NCI-H524 treated with DMSO at 0.1 percent for 48 hours (cell line): Measurements from ENCODE around the gene KIAA0232.
"Not testable (repeated sequence)": the region's sequence is repeated elsewhere in the genome, so short reads cannot be mapped to it uniquely, and the experiment has no call there.

ENCODE experiments used
- DNase-seq: peaks from one replicate; lab custom pipeline; 2025; lab: John Stamatoyannopoulos, UW

Gene KIAA0232

DNA sequence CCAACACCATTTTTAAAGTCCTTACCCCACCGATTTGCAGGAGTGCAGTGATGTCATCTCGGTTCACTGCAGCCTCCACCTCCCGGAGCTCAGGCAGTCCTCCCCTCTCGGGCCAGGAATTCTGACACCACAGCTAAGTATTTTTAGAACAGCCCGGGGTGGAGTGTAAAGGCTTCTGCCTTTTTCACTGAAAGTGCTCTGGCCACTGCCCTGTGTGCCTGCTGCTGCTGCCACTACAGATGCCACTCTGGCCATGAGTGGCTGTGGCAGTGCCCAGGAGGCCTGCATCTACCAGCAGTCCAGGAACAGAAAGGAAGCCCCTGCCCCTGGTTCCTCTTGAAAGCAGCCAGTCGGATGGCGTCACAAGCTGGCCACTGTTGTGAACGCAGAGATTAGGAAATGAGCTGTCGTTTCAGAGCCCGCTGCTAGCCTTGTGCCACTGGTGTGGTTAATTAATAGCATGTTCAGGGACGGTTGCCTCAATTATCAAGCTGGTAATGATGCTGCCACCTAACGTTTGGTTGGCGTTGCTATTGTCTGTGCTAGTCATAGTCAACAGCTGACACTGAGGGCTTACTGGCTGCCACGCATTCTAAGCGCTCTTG lies 103.5 kb downstream of the KIAA0232 start:
- DNase-seq = peak; percentile 65

DNA sequence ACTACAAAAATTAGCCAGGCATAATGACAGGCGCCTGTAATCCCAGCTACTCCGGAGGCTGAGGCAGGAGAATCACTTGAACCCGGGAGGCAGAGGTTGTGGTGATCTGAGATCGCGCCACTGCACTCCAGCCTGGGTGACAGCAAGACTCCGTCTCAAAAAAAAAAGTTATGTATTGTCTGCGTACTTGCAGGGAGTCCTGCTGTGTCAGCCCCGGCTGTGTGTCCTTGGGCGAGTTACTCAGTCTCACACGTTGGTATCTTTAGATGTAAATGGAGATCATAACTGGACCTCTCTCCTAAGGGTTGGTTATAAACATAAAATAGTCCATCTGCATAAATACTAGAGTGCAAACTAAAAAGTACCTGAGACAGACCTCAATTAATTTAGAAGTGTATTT lies 104.4 kb downstream of the KIAA0232 start:
- DNase-seq = no peak

DNA sequence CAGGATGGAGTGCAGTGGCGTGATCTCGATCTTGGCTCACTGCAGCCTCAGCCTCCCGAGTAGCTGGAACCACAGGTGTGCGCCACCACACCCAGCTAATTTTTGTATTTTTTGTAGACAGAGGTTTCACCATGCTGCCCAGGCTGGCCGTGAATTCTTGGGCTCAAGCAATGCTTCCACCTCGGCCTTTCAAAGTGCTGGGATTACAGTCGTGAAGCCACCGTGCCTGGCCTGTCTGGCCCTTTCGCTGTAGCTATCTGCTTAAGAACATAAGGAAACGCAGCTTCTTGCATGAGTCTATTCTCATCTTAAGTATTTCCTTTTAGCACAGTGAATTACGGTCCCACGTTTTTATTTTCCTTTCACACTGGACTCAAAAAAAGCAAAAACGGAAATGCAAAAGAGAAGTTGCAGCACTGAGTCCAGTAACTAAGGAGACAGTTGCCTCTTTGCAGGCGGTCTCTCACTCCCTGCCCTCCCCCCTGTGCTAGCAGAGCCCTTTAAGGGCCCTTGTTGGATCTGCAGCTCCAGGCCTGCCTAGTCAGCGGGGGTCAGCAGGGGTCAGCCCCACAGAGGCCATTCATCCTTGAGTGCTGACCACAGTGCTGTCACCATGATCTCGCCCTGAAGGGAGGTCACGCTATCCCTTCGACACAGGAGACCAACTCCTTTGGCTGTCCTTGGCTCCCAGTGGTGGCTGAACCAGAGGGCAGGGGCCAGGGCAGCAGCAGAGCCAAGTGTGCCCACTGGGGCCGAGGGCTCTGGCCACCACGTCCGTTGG lies 105.3 kb downstream of the KIAA0232 start:
- DNase-seq = no peak

DNA sequence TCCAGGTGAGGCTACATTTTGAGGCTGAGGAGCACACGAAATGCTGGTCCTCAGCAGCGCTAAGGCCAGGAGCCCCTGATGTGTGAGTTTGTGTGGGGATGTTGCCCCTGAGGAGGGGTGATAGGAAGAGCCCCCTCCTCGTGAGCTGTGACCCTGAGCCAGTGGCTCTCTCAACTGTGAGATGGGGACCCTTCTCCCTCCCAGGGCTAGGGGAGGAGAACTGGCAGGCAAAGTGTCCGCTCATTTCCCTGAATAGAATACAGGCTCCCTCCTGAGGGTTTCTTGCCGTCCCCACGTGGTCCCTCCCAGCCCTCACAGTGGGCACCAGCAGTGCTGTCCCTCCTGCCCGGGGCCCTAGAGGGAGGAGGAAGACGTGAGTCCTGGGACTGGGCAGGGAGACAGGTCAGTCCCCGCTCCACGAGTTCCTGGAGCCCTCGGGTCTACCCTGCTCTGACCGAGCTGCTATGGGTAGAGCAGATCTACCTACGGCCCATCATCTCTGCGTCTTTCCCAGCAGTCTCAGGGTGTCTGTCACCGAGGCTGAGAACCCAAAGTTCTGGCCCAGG lies 106.1 kb downstream of the KIAA0232 start:
- DNase-seq = no peak

DNA sequence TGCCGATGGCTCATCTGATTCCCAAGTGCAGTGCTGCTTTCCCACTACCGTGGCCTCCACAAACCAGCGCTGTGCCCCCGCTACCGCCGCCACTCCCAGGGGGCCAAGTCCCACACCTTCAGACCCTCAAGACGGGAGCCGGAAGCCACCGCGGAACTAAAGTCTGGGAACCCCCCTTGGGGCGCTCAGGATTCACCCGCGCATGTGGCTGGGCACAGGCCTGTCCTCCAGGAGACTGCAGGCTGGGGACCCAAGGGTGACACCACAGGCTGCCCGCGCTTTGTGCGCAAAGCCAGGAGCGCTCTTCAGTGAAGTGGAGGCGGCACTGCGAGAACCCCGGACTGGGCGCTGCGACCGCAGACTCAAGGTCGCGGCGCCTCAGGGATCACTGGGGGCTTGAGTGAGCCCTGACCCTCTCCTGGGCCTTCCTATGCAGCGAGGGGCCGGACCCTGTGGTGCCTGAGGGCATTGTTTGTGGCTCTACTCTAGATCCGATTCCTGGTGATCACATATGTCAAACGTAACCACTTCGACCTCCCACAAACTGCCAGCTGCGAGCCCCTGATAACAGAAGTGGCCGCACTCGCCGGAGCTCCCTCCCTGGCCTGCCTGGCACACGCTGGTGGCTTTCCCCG lies 106.7 kb downstream of the KIAA0232 start:
- no peak for DNase-seq

DNA sequence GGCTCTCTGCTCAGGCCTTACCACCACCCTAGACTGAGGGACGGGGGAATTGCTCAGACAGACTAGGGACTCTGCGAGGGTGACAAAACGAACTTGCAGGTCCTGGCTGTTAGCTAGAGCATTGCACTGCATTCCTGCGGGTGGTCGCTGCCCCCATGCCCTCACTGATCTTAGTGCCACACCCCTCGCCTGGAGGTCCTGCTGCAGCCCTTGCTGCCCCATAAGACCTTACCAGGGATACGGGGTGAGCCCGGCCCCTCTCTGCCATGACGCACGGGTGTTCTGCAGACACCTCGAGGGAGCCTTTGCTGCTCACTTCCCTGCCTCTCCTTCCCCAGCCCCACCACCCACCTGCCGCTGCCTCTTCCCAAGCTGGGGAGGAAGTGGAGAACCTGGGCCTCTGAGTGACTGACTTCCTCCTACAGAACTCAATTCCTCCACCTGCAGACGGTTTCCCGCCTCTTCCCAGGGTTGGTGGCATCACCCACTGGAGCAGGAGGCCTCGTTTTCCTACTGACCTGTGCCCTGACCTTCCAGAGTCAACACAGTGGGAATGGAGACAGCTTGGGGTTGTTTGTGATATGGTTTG lies 107.3 kb downstream of the KIAA0232 start:
- no peak for DNase-seq

DNA sequence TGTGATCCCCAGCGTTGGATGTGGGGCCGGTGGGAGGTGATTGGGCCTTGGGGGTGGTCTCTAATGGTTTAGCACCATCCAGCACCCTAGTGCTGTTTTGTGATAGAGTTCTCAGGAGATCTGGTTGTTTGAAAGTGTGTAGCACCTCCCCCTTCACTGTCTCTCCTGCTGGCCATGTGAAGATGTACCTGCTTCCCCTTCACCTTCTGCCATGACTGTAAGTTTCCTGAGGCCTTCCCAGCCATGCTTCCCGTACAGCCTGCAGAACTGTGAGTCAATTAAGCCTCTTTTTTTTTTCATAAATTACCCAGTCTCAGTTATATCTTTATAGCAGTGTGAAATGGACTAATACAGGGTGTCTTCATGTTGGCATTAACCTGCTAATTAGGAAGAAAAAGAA lies 107.8 kb downstream of the KIAA0232 start:
- no peak for DNase-seq

DNA sequence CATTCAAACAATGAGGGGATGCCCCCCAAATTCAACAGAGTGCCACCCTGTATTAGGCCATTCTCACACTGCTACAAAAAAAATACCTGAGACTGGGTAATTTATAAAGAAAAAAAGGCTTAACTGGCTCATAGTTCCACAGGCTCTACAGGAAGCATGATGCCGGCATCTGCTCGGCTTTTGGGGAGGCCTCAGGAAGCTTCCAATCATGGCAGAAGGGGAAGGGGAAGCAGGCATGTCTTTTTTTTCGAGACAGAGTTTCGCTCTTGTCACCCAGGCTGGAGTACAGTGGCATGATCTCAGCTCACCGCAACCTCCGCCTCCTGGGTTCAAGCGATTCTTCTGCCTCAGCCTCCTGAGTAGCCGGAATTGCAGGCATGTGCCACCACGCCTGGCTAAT lies 108.4 kb downstream of the KIAA0232 start:
- not testable (repeated sequence) for DNase-seq

DNA sequence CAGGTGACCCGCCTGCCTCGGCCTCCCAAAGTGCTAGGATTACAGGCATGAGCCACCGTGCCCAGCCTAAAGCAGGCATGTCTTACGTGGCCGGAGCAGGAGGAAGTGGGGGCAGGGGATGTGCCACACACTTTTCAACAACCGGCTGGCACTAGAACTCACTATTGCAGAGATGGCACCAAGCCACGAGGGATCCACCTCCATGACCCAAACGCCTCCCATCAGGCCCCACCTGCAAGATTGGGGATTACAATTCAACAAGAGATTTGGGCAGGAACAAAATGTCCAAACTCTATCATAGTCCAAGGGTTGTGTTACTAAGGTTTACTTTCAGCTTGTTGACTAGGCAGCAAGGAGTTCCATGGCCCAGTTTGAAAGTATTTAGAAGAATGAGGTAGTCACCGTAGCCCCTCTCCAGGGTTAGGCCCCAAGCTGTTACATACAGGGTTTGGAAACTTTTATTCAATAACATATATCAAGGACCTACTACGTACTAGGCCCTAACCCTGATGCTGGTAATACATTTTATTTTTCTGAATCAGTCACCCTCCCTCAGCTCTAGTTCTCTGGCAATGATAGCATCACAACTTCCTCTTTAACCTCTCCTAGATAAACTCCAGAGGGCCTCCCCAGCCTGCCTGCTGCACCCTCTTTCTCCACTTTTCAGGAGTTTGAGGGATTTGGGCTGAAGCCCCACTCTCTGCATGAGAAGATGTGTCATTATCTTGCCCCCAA lies 109.1 kb downstream of the KIAA0232 start:
- no peak for DNase-seq

DNA sequence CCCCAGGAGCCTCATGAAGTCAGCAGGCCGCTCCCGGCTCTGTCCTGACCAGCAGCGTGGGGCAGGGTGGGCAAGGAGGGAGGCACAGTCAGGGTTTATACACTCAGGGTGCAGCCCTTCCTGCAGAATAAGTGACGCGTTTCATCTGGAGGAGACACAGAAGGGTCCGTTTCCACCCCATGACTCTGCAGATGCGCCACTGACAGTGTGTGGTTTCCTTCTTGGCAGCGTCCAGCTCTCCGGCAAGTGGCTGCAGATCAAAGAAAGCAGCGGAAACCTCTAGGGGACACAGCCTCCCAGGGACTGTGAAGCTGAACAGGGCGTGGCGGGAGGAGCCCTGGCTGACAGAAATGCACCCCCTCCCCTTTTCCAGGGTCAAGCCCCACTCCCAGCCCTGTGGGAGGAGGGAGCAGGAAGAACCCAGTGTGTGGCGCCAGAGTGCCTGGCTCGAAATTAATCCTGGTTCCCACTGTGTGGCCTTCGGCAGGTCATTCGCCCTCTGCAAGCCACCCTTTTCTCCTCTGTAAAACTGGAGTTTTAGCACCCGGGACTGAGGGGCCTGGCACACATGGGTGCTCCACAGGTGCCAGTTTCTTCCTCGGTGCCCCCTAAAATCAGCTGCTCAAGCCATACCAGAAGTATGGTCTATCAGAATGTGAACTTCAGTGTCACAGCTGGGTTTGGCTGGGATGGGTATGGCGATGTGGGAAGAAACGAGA lies 109.8 kb downstream of the KIAA0232 start:
- no peak for DNase-seq

DNA sequence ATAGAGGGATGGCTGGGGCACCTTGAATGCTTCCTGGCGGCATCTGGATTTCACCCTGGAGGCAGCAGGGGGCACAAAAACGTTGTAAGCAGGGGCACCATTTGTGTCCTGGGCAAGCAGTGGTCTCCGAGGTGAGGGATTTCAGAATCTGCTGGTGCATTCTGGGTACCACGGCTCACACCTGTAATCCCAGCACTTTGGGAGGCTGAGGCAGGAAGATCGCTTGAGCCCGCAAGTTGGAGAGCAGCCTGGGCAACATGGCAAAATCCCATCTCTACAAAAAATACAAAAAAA lies 110.3 kb downstream of the KIAA0232 start:
- no peak for DNase-seq

DNA sequence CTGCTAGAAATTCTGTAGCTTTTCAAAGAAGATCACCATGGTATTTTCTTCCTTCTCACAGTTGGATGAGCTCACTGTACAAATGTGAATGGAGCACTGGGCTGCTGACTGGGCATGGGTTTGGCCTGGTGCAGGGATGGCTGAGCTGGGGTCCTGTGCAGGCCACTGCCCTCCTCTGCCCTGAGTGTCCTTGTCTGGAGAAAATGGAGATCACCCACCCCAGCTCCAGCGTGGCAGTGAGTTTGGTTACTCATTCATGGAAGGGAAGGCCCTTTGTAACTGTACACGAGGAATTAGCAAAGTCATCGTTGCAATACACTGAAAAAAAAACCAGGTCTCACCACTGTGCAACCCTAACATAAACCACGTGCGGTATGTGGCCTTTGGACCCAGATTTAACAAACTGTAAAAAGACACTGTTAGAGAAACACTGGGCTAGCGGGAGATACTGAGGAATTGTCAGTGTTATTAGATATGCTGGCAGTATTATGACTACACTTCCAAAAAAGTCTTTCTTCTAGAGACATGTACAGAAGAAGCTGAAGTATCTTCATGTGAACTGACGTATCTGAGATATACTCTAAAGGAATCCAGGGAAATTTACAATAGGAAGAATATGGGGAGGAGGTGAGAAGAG lies 111.0 kb downstream of the KIAA0232 start:
- DNase-seq = no peak

DNA sequence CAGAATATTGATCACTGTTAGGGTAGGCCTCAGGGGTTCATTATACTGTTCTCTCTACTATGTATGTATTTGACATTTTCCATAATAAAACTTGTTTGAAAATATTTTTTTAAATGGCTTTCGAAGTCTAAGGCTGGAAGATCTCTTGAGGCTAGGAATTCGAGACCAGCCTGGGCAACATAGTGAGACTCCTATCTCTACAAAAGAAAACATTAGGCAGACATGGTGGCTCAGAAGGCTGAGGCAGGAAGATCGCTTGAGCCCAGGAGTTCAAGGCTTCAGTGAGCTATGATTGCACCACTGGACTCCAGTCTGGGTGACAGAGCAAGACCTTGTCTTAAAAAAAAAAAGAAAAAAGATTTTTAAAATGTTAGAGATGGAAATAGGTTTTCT lies 111.6 kb downstream of the KIAA0232 start:
- no peak for DNase-seq

DNA sequence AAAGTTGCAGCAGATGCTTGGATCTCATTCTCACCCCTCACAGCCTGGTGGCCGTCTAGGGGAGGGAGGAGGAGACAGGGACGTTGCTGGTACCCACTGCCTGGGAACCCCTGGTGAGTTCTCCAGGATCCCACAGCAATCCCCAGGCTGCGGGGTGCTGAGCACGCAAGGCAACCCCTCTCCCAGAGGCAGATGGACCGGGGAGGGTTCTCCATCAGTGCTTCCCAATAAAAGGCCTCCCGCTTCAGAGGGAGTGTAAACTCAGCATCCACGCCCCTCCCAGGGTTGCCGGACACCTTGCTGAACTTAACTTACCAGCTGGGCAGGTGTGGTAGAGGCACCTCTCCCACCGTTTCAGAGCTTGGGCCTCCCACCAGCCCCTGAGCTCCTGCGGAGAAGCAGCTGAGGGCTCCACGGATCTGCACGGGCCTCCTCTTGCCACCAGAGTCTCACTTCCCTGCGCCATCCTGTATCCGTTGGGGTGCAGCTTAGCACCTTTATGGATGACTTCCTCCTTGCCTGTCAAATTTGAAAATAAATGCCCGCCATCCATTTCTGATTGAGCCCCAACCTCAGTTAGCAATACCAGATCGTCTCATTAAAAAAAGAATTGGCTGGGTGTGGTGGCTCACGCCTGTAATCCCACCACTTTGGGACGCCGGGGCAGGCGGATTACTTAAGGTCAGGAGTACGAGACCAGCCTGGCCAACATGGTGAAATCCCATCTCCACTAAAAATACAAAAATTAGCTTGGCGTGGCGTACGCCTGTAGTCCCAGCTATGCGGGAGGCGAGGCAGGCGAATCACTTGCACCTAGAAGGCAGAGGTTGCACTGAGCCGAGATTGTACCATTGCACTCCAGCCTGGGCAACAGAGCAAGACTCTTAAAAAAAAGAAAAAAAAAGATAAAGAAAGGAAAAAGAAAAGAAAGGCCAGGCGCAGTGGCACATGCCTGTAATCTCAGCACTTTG lies 112.3 kb downstream of the KIAA0232 start:
- DNase-seq = no peak

DNA sequence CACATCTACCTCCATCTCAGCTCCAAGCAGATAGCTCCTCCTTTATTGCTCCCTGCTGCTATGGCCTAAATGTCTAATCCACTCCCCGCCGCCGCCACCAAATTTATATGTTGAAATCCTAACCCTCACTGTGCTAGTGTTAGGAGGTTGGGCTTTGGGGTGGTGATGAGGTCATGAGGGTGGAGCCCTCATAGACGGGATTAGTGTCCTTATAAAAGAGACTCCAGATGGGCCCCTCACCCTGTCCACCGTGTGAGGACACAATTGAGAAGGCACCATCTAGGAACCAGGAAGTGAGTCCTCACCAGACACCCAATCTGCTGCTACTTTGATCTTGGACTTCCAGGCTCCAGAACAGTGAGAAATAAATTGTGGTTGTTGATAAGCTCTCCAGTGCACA lies 113.5 kb downstream of the KIAA0232 start:
- DNase-seq = no peak

DNA sequence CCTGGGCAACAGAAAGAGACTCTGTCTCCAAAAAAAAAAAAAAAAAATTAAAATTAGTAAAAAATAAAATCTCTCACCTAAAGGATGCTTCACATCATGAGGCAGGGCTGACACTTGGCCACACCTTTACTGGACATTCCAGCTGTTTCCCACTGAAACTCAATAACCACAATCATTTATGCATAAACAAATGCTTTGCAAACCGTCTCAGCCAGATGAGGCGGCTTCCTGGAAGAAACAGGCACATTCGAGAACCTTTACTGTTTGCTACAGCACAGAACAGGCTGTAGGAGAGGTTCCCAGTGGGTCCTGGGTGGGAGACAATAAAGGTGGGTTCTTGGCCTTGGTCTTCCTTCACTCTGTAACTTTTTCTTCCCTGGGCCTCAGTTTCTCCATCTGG lies 116.2 kb downstream of the KIAA0232 start:
- DNase-seq = no peak

DNA sequence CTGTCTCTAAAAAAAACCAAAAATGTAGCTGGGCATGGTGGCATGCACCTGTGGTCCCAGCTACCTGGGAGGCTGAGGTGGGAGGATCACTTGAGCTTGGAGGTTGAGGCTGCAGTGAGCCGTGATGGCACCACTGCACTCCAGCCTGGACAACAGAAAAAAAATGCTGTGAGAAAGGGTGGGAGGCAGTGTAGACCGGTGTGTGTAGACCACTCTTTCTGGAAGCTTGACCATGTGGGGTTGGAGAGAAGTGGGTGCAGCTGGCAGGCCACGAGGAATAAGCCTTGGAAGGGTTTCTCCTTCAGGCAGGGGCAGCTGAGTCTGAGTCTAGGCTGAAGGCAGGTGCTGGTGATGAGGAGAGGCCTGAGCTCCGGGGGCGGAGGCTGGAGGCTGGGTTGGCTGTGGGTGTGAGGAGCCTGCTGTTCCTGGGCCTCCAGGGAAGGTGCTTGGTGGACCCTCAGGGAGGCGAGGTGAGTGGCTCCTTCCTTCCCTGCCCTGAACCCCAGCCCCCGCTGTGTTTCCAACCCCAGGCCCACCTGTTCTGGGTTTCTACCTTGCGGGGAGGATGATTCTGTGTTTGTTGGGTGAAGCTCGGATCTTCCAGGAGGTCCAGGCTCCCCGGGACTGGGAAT lies 117.8 kb downstream of the KIAA0232 start:
- no peak for DNase-seq

DNA sequence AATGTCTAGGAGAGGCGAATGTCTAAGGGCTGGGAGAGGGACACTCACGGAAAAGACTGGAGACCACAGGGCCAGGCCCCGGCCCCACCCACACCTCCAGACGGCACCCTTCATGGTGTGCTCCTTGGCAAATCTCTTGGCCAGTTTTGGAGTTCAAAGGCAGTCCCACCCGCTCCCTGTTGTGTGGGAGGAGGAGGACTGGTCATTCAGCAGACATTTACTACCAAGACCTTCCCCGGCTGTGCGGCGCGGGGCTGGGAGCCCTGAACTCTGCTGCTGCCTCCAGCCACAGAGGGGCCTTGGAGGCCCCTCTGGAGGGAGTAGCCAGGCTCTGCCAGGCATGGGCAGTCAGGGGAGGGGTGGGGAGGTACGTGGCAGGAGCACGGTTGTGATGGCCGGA lies 118.4 kb downstream of the KIAA0232 start:
- no peak for DNase-seq

DNA sequence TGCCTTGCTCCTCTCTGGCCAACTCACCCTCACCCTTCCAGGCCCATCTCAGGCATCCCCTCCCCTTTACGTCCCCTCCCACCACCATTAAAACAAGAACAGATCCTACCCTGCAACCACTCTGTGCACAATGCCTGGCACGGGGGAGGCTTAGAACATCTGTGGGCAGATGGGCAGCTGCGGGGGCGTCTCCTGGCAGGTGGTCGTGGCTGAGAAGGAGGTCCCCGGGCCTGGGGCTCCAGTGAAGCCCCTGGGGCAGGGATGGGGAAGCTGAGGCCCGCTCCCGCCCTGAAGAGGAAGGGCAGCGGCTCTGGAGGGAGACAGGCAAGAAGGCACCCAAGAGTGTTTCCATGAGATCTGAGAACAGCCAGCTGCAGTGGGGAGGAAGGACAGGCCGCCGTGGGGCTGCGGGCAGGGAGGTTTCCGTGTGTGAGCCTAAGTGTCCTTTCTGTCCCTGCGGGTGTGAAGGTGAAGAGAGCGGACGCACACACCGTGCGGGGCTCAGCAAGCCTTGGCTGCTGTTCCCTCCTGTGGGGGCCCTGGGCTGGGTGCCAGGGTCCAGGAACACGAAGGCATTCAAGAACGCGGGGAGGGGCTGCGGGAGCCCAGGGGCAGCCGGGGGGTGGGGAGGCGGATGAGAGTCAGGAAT lies 119.3 kb downstream of the KIAA0232 start:
- no peak for DNase-seq
